UCSD-AML1 (cell line): ENCODE results near the gene ARSK.

Source experiments
- DNase-seq: peaks from one replicate; lab custom pipeline; 2025; ENCODE audit not compliant: unreplicated experiment; lab: John Stamatoyannopoulos, UW

ARSK gene

GRCh38 chr5:95646569-95647431, 91.9 kb downstream of the ARSK start, which contains the start of gene RFESD:
Gene RFESD, plus strand, starts transcription at chr5:95646777. Its CDS starts 5,495 bp downstream, at chr5:95652272.
- DNase-seq, result peak; percentile 83

- no peak for DNase-seq
These were observed 93.3 kb downstream of the ARSK start for GRCh38 chr5:95647886-95648860.

- DNase-seq, result no peak
These were observed 94.4 kb downstream of the ARSK start for GRCh38 chr5:95649274-95649673.

- DNase-seq, result no peak
These were observed 95.1 kb downstream of the ARSK start for GRCh38 chr5:95649842-95650620.

- no peak for DNase-seq
These were observed 97.9 kb downstream of the ARSK start for GRCh38 chr5:95652849-95653248.

- DNase-seq, result no peak
These were observed 99.3 kb downstream of the ARSK start for GRCh38 chr5:95654196-95654595.
